Measurements from ENCODE around the gene EXOC2.

The EXOC2 gene

DNA sequence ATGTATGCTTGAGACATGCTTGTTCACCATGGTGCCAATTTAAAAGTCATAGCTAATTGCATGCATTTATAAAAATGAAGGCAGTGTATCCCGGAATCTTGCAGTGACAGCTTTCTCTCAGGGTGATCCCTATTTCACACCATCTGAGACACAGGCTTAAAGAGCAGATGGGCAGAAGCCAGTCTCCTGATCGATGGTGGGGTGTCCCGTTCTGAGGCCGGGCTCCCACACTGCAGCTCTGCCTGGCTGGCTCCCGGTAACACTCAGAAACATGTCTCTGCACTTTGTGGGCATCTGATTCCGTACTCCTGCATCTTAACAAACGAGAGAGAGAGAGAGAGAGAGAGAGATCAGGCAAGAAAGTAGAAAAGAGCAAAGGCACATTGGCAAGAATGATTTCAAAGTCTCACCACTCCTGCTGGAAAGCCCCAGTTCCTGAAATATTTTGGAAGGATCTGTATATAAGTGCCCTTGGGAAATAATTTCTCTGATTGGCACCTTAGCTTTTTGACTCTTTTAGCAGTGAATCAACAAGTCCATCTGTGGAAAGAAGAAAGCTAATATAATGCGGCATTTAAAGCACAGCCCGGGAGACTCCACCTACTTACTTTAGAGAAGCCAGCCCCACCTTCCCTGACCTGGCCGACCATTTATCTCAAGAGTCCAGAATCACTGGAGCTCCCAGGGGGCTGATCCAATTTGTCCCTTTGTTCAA lies 36.8 kb upstream of the EXOC2 start:
- H3K27ac ChIP-seq: no peak overlapping the region
- no peak for TF ChIP-seq ZFX (IDR thresholded peaks at IDR 0.05)
- TF ChIP-seq, protein P1, sequence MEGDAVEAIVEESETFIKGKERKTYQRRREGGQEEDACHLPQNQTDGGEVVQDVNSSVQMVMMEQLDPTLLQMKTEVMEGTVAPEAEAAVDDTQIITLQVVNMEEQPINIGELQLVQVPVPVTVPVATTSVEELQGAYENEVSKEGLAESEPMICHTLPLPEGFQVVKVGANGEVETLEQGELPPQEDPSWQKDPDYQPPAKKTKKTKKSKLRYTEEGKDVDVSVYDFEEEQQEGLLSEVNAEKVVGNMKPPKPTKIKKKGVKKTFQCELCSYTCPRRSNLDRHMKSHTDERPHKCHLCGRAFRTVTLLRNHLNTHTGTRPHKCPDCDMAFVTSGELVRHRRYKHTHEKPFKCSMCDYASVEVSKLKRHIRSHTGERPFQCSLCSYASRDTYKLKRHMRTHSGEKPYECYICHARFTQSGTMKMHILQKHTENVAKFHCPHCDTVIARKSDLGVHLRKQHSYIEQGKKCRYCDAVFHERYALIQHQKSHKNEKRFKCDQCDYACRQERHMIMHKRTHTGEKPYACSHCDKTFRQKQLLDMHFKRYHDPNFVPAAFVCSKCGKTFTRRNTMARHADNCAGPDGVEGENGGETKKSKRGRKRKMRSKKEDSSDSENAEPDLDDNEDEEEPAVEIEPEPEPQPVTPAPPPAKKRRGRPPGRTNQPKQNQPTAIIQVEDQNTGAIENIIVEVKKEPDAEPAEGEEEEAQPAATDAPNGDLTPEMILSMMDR (conservative IDR thresholded peaks at IDR 0.05): no peak

DNA sequence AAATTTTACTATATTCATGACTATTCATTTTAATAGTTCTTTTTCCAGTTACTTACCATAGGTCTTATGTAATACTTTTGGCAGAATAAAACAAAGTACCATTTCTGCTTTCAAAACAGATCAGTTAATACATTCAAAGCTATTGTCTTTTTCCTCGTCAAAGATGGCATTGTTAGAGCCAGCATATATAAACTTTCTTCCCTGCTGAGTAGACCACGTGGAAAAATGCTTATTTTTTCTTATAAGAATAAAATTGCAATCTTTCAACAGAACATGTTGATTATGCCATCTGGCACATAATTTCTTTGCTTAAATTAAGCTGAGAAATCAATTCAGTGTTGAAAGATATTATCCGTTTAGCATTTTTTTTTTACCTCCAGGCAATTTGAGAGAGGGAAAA lies 34.9 kb upstream of the EXOC2 start:
- H3K27ac ChIP-seq: no peak overlapping the region
- no peak for TF ChIP-seq ZFX (IDR thresholded peaks at IDR 0.05)
- TF ChIP-seq, protein P1 (conservative IDR thresholded peaks at IDR 0.05): no peak

DNA sequence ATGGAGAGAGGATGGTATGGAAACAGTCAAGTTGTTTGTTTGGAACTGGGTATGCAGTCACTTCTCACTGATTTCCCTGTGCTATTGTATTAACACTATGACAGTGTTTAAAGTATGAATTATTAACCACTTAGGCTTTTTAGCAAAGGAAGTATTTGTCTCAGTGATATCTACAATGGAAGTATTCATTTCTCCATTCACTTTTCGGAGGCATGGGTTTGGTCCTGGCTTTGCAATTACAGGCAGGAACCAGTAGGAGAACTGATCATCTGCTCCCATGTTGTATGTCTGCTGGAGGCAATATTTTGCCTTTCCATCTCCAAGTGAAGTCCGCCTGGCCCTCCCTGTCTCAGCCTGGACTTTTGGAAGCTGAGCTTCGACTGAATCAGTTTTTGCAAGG lies 30.6 kb upstream of the EXOC2 start:
- no peak overlapping the region for H3K27ac ChIP-seq
- TF ChIP-seq ZFX (IDR thresholded peaks at IDR 0.05): no peak
- TF ChIP-seq, protein P1 (conservative IDR thresholded peaks at IDR 0.05): peak; percentile 15; the same call in 1 of the 2 replicates

DNA sequence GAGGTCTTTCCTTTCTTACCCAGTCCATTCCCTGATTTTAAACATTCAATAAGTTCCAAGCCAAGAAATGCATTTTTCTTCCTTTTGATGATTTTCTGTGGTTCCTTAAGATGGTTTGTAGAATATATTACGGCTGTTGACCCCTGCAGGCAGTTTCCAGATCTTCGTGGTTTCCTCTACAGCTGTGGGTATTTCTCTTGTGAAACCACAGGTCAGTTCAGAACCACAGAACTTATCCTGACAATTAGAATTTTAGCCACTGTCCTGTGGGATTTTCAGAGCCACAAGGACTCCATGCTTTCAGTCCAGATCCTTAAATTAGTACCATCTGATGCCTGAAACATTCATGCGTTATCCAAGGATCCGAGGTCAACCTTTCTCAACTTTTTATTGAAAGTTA lies 29.7 kb upstream of the EXOC2 start:
- TF ChIP-seq ZFX (IDR thresholded peaks at IDR 0.05): no peak
- TF ChIP-seq, protein P1 (conservative IDR thresholded peaks at IDR 0.05): no peak
- H3K27ac ChIP-seq: no peak overlapping the region

DNA sequence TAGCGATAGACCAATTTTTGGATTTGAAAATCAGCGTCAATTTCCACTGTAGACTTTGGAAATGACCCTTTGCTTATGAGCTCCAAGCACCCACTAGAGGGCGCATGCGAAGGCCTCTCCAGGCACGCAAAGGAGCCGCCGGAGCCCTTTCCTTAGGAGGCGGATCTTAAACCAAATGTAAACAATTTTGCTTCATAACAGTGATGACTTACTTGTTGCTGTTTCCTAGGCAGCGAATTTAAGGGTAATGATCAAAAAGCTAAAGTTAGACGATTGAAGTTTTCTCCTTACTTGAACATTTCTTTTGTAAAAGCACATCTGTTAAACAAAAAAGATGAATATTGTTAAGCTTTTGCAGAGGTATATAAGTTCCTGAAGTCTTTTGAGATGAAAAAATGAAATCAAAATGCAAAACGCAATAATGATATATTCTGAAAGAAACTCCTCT lies 29.2 kb upstream of the EXOC2 start:
- TF ChIP-seq, protein P1 (conservative IDR thresholded peaks at IDR 0.05): peak; percentile 98
- no peak for TF ChIP-seq ZFX (IDR thresholded peaks at IDR 0.05)
- no peak overlapping the region for H3K27ac ChIP-seq

DNA sequence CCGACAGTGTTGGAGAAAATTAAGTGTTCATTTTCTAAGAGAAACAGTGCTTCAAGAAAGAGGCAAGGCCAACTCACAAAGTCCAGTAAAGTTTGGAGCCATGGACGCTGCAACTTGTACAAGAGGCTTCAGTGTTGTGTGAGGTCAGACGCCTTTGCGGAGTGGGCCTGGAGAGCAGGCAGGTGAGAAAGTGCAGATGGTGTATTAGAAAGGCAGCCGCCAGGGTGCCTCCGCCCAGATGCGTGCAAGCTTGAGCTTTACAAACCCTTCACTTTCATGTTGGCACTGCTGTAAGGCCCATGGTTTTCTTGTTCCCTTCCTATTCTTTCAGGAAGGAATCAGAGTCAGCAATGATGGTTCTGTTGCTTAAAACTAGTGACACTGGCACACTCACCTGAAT lies 25.4 kb upstream of the EXOC2 start:
- TF ChIP-seq, protein P1 (conservative IDR thresholded peaks at IDR 0.05): no peak
- TF ChIP-seq ZFX (IDR thresholded peaks at IDR 0.05): no peak
- no peak overlapping the region for H3K27ac ChIP-seq

DNA sequence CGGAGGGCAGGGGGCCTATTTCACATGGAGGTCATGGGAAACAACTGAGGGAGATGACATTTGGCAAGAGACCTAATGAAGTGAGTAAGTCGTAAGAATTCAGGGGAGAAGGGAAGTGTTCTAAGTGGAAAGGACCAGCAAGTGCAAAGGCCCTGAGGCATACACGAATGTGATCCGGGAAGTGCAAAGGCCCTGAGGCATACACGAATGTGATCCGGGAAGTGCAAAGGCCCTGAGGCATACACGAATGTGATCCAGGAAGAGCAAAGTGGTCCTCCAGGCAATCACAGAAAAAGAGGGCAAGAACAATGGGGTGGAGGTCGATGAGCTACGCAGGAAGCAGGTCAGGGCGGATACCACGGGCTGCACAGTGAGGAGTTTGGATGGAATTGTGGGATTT lies 24.2 kb upstream of the EXOC2 start:
- TF ChIP-seq, protein P1 (conservative IDR thresholded peaks at IDR 0.05): no peak
- TF ChIP-seq ZFX (IDR thresholded peaks at IDR 0.05): no peak
- H3K27ac ChIP-seq: no peak overlapping the region

Data from C4-2B (cell line).